Tibial nerve (tissue), 4 donors: ENCODE results near the gene PAQR3. TPM values are rescaled to one million over a fixed set of nuclear protein-coding genes. Genes with fewer than 3 reads are reported as not detected.
A peak's percentile ranks its signal among the peaks of the same experiment; 100 is the strongest.

ENCODE experiments used
- DNase-seq, 2 donors: peaks; one replicate each; pipeline ENCODE4 v3.0.0-alpha.2; 2019; ENCODE audit warnings: low spot score in 2 of 2
- H3K27ac ChIP-seq, 4 donors: fragments of 200-600 bp; sonication (generic) in 3 of 4; one replicate each; pipeline ENCODE4 v1.5.1; 2017 to 2019; ENCODE audit warnings: mild to moderate bottlenecking in 1 of 4
- H3K27me3 ChIP-seq, 2 donors: fragments of 200-600 bp; sonication (generic) in 1 of 2; one replicate each; pipeline versions ENCODE4 v1.5.1 to v1.6.0; 2017 to 2019
- H3K36me3 ChIP-seq, 3 donors: fragments of 200-600 bp; sonication (generic); one replicate each; pipeline ENCODE4 v1.5.1; 2018 to 2019
- H3K4me1 ChIP-seq, 4 donors: fragments of 200-600 bp; sonication (generic) in 3 of 4; one replicate each; pipeline ENCODE4 v1.5.1; 2017 to 2019
- H3K4me3 ChIP-seq, 4 donors: fragments of 200-600 bp; sonication (generic) in 3 of 4; one replicate each; pipeline ENCODE4 v1.5.1; 2017 to 2019; ENCODE audit warnings: mild to moderate bottlenecking in 1 of 4, moderate library complexity in 1 of 4
- H3K9me3 ChIP-seq, 4 donors: fragments of 200-600 bp; sonication (generic) in 3 of 4; one replicate each; pipeline ENCODE4 v1.5.1; 2017 to 2019
- CTCF ChIP-seq, 5 experiments: fragments of 200-600 bp in 3 of 5; fragments of 450-650 bp in 2 of 5; sonication (generic) in 3 of 5; IDR thresholded peaks; one replicate each; pipeline ENCODE4 v1.5.1; 2016 to 2019; ENCODE audit warnings: antibody characterized with exemption in 5 of 5, mild to moderate bottlenecking in 3 of 5, moderate library complexity in 2 of 5
- EP300 ChIP-seq, 2 donors: sonication (generic); formaldehyde crosslinking; IDR thresholded peaks; one replicate each; pipeline ENCODE4 v1.6.1; 2017; ENCODE audit warnings: antibody characterized with exemption in 2 of 2, mild to moderate bottlenecking in 1 of 2
- POLR2A ChIP-seq, 2 donors: fragments of 450-650 bp; IDR thresholded peaks; one replicate each; pipeline ENCODE4 v1.6.1; 2017; ENCODE audit warnings: antibody characterized with exemption in 2 of 2, mild to moderate bottlenecking in 2 of 2, moderate library complexity in 2 of 2
- WGBS, 2 donors: methylation state at CpG; one replicate each; pipeline ENCODE4 v1.1.5; 2018; 5-methylcytosine and 5-hydroxymethylcytosine counted together
- small RNA-seq: library from RNA; depleted of rRNA; stranded (forward); fragments of <200 nt; gene quantifications from one replicate; pipeline ENCODE3, GENCODE V24; 2016
- total RNA-seq, 4 donors: library from RNA; depleted of rRNA; stranded (reverse); fragments of >200 nt; gene quantifications; one replicate each; pipeline ENCODE4 v1.1.0, GENCODE V29; 2016

PAQR3 gene
- total RNA-seq, 4 donors from 2014 or later: 12.9 to 30.4 (median 16.2) TPM

GRCh38 chr4:78865451-78865850 lies 73.8 kb downstream of the PAQR3 start:
- no peak overlapping the region for H3K27ac ChIP-seq
- no peak overlapping the region for H3K4me3 ChIP-seq
- H3K36me3 ChIP-seq: peaks cover 0 to 41% (median 7%) of the 10 kb centered on the region in 3 donors
- no peak for DNase-seq
- TF ChIP-seq EP300 (IDR thresholded peaks at IDR 0.05) (no peak), CTCF (IDR thresholded peaks at IDR 0.05) (no peak), POLR2A (IDR thresholded peaks at IDR 0.05) (no peak)
- H3K9me3 ChIP-seq: no peaks in the 10 kb centered on the region
- 76 to 80% methylated on average over 2 of the region's 2 CpGs for WGBS, 2 donors
- no peaks in the 10 kb centered on the region for H3K27me3 ChIP-seq
- peaks cover 0 to 12% (median 4%) of the 10 kb centered on the region in 4 donors for H3K4me1 ChIP-seq

- Histone ChIP-seq H3K9me3 (no peaks in the 10 kb centered on the region), H3K4me3 (no peak overlapping the region), H3K27ac (peak overlapping the region in 3 of 4 donors; percentile 24 to 58 (median 52)), H3K4me1 (peaks cover 0 to 12% (median 4%) of the 10 kb centered on the region in 4 donors), H3K36me3 (peaks cover 0 to 38% (median 7%) of the 10 kb centered on the region in 3 donors), H3K27me3 (no peaks in the 10 kb centered on the region)
- TF ChIP-seq CTCF (IDR thresholded peaks at IDR 0.05): peak; percentile 63 to 82 (median 74)
- TF ChIP-seq POLR2A (IDR thresholded peaks at IDR 0.05): no peak
- TF ChIP-seq EP300 (IDR thresholded peaks at IDR 0.05): no peak
- peak in 1 of 2 donors; percentile 79 for DNase-seq
- 32 to 33% methylated on average over 3 of the region's 3 CpGs for WGBS, 2 donors
Observed at GRCh38 chr4:78864405-78865024, 74.7 kb downstream of the PAQR3 start.

- Histone ChIP-seq H3K36me3 (peaks cover 0 to 37% (median 7%) of the 10 kb centered on the region in 3 donors), H3K27ac (peak overlapping the region in 3 of 4 donors; percentile 24 to 58 (median 52)), H3K4me3 (no peak overlapping the region), H3K9me3 (no peaks in the 10 kb centered on the region), H3K27me3 (no peaks in the 10 kb centered on the region), H3K4me1 (peaks cover 0 to 12% (median 4%) of the 10 kb centered on the region in 4 donors)
- 60 to 65% methylated on average over 2 of the region's 2 CpGs for WGBS, 2 donors
- TF ChIP-seq POLR2A (IDR thresholded peaks at IDR 0.05): no peak
- DNase-seq: no peak
Observed at GRCh38 chr4:78863991-78864390, 75.2 kb downstream of the PAQR3 start.

GRCh38 chr4:78863254-78863869 lies 75.9 kb downstream of the PAQR3 start:
- Histone ChIP-seq H3K4me3 (no peak overlapping the region), H3K27ac (peak overlapping the region in 2 of 4 donors; percentile 52 to 58), H3K27me3 (no peaks in the 10 kb centered on the region), H3K9me3 (no peaks in the 10 kb centered on the region), H3K36me3 (peaks cover 0 to 30% (median 7%) of the 10 kb centered on the region in 3 donors), H3K4me1 (peaks cover 0 to 12% (median 4%) of the 10 kb centered on the region in 4 donors)
- TF ChIP-seq EP300 (IDR thresholded peaks at IDR 0.05) (no peak), CTCF (IDR thresholded peaks at IDR 0.05) (no peak), POLR2A (IDR thresholded peaks at IDR 0.05) (no peak)
- no peak for DNase-seq
- 76 to 84% methylated on average over 5 of the region's 5 CpGs for WGBS, 2 donors

- Histone ChIP-seq H3K4me1 (peaks cover 0 to 19% (median 4%) of the 10 kb centered on the region in 4 donors), H3K36me3 (peaks cover 0 to 20% (median 7%) of the 10 kb centered on the region in 3 donors), H3K27ac (no peak overlapping the region), H3K27me3 (no peaks in the 10 kb centered on the region), H3K4me3 (no peak overlapping the region), H3K9me3 (no peaks in the 10 kb centered on the region)
- 83 to 89% methylated on average over 2 of the region's 2 CpGs for WGBS, 2 donors
- TF ChIP-seq POLR2A (IDR thresholded peaks at IDR 0.05) (no peak), EP300 (IDR thresholded peaks at IDR 0.05) (no peak), CTCF (IDR thresholded peaks at IDR 0.05) (no peak)
- DNase-seq: no peak
Observed at GRCh38 chr4:78862314-78862737, 76.9 kb downstream of the PAQR3 start.

Small RNA genes within 50 kb of the gene (small RNA-seq; reads per million reads assigned to genes)
- gene RN7SL127P: not detected

Other genes starting within 250 kb of the PAQR3 start
- gene BMP2K, start 163.1 kb downstream of the PAQR3 start, total RNA-seq: 10 to 100 TPM; 39.8 to 84.8 (median 67.0) TPM